DMS 273 (cell line): Measurements from ENCODE around the gene TENM4.

Source experiments
- DNase-seq: peaks from one replicate; lab custom pipeline; 2025; ENCODE audit not compliant: unreplicated experiment; lab: John Stamatoyannopoulos, UW

TENM4 gene

GRCh38 chr11:78689101-78689500 is 751.7 kb downstream of the TENM4 start:
- no peak for DNase-seq

DNA sequence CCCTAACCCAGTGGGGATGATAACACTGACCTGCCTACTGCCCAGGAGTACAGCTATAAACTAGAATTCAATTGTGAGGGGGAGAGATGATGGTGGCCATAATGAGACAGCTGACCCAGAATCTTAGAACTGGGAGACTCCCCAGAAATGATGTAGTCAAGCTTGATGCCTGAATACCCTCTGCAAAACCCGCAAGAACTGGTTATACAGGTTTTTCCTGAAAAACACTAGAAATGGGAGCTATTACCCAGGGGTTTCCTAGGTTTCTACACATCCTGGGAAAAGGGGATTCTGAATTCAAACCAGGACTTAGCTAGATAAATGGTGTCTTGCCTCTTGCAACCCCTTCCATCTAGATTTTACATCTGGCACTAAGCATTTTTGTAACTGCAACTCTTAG is 752.4 kb downstream of the TENM4 start:
- no peak for DNase-seq

- DNase-seq = no peak
Observed at GRCh38 chr11:78685156-78685555, 755.7 kb downstream of the TENM4 start.

DNA sequence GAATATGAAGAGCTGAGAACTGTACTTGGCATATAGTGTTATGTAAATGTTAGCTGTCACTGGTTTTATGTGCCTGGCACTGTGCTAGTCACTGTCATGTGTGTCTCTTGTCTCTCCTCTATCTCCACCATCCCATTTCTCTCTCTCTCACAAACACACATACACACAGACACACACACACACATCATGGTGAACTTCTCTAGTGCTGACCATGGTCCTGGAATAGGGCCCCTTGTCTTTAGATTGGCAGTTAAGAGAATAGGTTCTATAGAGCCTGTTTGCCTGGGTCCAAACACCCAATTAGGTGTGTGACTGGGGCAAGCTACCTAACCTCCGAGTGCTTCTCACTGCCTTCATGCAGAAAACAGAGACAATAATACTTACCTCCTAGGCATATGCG is 756.5 kb downstream of the TENM4 start:
- DNase-seq = no peak

DNA sequence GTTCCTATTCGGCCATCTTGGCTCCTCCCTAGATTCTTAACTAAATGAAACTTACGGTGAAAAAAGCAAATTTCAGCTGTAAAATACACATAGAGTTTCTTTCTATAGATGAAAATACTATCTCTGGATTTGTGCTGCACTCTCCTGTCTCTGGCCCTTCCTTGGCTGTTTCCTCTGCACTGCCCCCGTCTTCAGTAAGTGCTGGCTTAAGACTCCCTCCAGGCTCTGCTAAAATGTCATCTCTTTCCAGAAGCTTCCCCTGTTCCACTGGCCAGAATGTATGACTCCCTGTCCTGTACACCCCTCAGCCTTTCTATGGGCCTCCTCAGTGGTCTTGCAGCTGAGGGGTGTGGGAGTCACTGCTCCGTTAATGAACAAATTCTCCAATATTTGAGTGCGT is 757.1 kb downstream of the TENM4 start:
- DNase-seq = no peak

DNA sequence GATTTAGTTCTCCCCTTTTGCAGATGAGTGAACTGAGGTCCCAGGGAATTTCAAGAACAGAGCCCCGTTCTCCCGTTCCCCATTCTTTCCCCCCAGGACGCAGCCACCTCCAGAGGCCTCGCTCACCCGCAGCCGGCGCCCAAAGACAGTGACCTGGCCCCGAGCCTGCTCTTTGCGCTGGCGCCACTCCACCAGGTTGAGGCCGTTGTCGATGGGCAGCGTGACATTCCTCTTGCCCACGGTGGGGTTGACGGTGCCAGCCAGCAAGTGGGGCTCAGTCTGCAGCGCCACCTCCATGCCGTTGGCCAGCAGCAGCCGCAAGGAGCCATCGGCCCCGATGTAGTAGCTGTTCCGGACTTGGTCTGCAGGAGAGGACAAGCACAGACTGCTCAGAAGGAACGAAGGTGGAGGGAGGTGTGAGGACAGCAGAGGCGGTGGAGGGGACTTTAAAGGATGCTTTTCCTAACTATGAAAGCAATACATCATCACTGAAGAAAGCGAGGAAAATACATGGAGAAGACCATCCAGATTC is 764.7 kb downstream of the TENM4 start:
- DNase-seq = no peak

- DNase-seq = no peak
Observed at GRCh38 chr11:78672850-78673620, 767.8 kb downstream of the TENM4 start.

DNA sequence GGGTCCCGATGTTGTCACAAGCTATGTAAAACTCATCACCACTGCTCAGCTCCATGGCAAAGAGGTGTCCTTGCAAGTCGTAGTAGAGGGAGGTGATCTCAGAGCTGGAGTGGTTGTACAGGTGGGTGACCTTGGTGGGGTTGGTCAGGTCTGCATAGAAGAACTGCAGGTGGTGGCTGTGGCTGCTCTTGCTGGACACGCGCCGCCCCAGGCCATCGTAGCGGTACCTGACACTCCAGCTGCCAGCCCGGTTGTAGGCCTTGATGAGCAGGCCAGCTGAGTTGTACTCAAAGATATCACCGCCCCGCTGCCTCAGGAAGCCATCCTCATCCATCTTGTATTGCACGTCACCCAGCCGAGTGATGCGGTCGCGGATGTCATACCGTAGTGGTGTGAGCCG is 771.6 kb downstream of the TENM4 start:
- DNase-seq = no peak

DNA sequence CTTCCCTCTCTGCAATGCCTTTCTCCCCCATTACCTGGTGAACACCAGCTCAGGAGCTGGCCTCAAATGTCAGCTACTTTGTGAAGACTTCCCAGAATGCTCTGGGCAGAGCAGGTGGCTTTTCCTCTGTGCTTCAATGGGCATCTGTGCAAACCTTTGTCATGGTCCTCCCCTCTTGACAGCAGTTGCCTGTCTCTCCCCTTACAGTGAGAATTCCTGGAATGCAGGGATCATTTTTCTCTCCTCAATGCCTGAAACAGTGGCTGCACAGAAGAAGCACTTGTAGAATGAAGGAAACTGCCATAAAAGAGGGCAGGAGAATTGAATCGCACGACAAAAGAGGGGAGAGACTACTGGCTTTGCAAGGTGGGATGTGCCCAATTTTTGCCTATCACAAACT is 773.4 kb downstream of the TENM4 start:
- DNase-seq = no peak

GRCh38 chr11:78666675-78667160 is 774.1 kb downstream of the TENM4 start:
- DNase-seq = no peak

DNA sequence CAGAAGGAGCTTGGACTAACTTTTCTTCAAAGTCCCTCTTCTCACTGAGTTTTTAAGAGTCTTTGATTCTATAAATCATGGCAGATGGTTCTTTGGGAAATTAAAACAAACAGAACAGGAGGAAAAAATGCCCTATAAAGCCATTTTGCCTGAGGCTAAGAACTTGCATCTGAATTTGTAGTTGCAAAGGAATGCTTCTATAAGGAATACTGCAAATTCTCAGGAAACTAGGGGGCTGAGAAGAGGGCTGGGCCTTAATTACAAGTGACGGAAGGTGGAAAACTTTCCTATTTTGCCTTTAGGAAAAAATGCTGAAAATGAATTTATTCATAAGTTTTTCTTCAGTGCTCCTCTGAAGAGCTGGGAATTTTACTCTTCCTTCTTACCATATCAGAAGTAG is 776.2 kb downstream of the TENM4 start:
- no peak for DNase-seq

DNA sequence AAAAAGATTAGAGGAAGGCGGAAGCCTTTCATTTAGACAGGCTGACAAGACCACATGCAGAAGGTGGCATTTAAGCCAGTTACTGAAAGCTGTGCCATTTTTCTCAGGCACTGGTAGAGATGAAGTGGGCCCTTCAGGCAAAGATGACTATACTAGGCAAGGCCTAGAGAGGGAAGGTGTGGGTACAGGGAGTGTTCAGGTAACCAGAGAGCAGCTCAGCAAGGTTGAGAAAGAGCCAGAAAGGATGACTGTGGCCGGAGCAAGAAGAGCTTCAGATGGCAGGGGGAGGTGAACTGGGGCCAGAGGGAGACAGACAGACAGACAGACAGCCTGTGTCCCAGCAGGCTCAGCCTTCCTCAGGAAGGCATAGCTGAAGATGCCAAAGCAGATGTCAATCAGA is 778.0 kb downstream of the TENM4 start:
- no peak for DNase-seq

DNA sequence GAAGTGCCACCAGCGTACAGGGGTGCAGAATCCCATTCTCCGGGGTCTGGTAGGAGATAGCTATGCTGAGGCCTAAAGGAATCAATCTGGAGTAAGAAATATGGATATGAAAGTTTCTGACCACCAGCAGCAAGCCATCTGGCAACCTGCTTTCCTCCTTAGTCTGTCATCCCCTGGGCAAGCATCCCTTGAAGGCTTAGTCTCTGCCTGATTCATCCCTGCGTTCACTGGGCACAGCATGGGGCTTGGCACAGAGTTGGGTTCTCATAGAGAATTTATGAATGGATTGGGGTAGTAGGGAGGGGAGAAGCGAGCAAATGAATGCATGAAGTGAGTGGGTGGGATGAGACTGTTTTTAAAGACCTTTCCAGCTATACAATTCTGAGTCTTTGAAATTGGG is 780.4 kb downstream of the TENM4 start:
- no peak for DNase-seq

- DNase-seq = no peak
Observed at GRCh38 chr11:78659326-78660270, 781.2 kb downstream of the TENM4 start.

DNA sequence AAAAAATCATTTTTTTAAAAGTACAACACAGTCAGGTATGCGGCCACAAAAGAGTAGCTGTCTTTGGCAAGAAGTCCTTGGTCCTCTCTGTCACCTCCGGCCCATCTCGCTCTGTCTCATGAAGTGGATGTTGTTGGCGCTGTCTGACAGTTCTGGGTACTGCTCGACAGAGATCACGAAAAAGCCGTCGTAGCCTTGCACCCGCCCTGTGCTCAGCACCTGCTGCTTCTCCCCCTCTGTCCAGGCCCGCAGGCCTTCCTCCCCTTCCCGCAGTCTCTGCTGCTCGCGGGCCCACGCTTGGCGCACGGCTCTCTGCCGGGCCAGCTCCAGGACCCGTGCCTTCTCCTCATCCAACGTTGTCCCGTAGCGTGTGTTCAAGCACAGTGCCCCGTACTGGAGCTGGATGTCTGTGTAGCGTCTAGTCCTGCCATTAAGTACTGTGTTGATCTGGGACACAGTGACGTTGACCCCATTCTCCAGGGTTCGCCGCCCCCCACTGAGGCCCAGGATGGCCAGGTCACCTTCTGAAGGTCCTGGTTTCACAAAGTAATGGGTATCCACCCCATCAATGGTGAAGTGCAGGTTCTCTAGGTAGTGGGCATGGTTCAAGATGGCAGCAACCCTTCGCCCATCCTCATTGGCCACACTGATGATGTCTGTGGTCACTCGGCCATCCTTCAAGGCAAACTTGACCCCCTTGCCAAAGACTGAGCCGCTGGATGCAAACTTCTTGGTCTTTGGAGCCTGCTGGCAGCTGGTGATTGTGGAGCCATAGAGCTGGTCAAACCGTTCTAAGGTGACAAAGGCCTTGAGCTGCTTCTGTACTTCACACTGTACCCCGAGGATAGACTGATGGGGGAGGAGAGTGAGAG is 782.6 kb downstream of the TENM4 start:
- DNase-seq = no peak

- no peak for DNase-seq
Observed at GRCh38 chr11:78657441-78657840, 783.4 kb downstream of the TENM4 start.

DNA sequence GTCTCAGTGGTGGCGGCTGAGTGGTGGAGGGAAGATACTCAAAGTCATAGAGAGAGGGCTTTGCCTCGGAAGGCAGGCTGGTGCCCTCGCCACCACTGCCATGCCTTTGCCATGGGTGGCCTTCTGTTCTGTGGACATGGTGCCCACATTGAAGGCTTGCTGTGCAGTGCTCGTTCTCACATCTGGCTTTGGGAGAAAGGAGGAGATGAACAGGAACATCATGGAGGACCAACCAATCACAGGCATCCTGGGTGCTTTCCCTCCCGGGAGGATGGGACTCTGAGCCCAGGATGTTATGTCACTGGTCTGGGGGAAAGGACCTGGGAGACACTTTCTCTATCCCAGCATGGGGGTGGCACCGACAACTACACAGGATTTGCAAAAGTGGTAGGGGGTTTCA is 783.8 kb downstream of the TENM4 start:
- DNase-seq = no peak

DNA sequence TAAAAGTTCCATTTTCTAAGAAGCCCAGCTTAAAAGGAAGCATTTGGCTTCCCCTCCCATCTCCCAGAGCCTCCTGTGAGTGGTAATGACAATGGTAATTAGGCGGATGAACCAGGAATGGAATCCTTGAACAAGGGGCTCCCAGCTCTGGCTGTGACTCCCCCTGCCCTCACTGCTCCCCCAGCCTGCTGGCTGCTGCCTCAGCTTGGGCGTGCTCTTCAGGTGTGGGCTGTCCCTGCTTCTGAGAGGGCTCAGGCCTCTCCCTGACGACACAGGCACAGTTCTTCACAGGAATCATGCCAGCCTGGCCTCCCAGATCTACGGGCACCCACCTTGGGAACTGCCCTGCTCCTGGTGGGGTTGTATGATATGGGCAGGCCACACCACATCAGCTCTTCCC is 784.5 kb downstream of the TENM4 start:
- DNase-seq = no peak

DNA sequence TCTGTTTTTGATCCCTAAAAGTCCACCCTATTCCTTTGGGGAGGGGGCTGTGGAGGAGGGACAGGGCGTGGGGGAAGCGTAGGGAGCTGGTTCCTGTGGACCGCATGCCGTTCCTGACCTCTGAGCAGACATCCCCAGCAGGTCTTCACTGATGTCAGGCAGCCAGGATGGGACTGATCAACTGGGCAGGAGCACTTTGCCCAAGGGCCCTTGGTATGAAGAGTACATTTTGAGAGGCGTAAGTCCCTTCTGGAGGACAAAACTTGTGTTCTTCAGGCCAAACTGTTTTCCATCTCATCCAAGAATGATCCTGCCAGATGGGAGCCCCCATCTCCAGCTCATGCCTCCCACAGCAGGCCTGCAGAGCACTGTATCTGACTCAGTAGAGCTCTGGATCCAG is 785.3 kb downstream of the TENM4 start:
- DNase-seq = no peak

DNA sequence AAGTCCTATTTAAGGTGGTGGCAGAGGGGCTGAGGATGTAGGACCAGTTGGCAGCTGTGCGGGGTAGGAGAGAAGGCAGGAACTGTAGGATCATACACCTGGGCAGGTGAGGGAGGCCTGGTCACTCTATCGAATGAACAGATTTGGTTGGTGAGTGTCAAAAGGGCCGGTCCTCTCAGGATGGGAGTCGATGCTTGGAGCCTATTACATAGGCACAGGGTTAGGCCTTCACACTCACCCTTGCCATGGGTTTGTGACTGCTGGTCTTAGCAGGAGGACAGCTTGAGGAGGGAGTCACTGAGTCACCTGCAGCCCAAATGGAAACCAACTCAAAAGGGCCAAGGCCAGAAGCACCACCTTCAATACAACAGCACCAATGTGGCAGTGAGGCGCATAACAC is 786.0 kb downstream of the TENM4 start:
- no peak for DNase-seq

GRCh38 chr11:78654071-78654470 is 786.8 kb downstream of the TENM4 start:
- no peak for DNase-seq
